ENCODE results near the gene IL4R.

DNA sequence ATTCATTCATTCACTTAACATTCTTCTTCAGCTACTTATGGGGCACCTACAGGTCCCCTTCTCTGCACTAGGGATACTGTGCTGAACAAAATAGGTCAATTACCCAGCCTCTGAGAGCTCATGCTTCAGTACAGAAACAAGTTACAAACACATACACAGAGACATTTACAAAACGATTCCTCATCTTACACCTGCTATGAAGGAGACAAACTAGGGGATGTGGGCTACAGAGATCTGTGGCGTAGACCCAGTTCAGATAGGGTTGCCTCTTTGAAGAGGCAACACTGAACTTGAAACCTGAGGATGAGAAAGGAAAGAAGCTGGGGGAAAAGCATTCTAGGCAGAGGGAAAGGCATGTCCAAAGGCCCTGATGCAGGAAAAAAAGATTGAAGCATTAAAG is 93.4 kb downstream of the IL4R start:
- TF ChIP-seq, protein P1, sequence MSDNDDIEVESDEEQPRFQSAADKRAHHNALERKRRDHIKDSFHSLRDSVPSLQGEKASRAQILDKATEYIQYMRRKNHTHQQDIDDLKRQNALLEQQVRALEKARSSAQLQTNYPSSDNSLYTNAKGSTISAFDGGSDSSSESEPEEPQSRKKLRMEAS (IDR thresholded peaks at IDR 0.05; ENCODE audit: low read depth, low read length): no peak
- TF ChIP-seq POLR2A (IDR thresholded peaks at IDR 0.05; ENCODE audit: extremely low read depth, insufficient read length): no peak
- TF ChIP-seq, protein P2, sequence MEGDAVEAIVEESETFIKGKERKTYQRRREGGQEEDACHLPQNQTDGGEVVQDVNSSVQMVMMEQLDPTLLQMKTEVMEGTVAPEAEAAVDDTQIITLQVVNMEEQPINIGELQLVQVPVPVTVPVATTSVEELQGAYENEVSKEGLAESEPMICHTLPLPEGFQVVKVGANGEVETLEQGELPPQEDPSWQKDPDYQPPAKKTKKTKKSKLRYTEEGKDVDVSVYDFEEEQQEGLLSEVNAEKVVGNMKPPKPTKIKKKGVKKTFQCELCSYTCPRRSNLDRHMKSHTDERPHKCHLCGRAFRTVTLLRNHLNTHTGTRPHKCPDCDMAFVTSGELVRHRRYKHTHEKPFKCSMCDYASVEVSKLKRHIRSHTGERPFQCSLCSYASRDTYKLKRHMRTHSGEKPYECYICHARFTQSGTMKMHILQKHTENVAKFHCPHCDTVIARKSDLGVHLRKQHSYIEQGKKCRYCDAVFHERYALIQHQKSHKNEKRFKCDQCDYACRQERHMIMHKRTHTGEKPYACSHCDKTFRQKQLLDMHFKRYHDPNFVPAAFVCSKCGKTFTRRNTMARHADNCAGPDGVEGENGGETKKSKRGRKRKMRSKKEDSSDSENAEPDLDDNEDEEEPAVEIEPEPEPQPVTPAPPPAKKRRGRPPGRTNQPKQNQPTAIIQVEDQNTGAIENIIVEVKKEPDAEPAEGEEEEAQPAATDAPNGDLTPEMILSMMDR (IDR thresholded peaks at IDR 0.05; ENCODE audit: low read depth, low read length): no peak
